ENCODE data around the gene AKIP1.

DNA sequence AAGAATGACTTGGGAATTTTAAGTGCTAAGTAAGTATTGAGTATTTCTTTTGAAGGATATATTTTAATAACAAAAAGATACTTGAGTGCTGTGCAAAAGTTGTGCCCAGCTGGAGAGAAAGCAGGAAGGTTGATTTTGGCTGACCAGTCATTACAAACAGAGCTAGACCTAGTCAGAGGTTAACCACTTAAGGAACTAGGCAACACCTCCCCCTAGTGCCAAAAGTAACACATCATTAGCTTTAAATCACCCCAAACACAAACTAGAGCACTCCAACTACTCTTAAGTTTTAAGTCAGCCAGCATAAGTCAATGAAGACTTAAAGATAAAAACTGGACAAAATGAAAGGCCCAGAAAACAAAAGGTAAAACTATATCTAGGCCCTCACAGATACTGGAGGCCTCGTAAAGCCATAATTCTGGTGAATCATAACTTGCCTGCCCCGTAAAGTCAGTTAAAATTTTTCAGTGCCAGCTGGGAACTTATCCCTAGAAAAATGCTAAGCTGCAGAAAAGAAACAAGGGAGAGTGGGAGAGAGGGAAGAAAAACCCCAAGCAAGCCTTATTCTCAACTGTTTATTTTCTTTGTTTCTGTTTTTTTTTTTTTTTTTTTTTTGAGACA is 48.7 kb downstream of the AKIP1 start:
- TF ChIP-seq, protein P1, sequence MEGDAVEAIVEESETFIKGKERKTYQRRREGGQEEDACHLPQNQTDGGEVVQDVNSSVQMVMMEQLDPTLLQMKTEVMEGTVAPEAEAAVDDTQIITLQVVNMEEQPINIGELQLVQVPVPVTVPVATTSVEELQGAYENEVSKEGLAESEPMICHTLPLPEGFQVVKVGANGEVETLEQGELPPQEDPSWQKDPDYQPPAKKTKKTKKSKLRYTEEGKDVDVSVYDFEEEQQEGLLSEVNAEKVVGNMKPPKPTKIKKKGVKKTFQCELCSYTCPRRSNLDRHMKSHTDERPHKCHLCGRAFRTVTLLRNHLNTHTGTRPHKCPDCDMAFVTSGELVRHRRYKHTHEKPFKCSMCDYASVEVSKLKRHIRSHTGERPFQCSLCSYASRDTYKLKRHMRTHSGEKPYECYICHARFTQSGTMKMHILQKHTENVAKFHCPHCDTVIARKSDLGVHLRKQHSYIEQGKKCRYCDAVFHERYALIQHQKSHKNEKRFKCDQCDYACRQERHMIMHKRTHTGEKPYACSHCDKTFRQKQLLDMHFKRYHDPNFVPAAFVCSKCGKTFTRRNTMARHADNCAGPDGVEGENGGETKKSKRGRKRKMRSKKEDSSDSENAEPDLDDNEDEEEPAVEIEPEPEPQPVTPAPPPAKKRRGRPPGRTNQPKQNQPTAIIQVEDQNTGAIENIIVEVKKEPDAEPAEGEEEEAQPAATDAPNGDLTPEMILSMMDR (IDR thresholded peaks at IDR 0.05; ENCODE audit: insufficient read depth, low read length) = peak; percentile 31
- TF ChIP-seq POLR2AphosphoS5 (IDR thresholded peaks at IDR 0.05; ENCODE audit: low read depth) = no peak
- TF ChIP-seq, protein P2, sequence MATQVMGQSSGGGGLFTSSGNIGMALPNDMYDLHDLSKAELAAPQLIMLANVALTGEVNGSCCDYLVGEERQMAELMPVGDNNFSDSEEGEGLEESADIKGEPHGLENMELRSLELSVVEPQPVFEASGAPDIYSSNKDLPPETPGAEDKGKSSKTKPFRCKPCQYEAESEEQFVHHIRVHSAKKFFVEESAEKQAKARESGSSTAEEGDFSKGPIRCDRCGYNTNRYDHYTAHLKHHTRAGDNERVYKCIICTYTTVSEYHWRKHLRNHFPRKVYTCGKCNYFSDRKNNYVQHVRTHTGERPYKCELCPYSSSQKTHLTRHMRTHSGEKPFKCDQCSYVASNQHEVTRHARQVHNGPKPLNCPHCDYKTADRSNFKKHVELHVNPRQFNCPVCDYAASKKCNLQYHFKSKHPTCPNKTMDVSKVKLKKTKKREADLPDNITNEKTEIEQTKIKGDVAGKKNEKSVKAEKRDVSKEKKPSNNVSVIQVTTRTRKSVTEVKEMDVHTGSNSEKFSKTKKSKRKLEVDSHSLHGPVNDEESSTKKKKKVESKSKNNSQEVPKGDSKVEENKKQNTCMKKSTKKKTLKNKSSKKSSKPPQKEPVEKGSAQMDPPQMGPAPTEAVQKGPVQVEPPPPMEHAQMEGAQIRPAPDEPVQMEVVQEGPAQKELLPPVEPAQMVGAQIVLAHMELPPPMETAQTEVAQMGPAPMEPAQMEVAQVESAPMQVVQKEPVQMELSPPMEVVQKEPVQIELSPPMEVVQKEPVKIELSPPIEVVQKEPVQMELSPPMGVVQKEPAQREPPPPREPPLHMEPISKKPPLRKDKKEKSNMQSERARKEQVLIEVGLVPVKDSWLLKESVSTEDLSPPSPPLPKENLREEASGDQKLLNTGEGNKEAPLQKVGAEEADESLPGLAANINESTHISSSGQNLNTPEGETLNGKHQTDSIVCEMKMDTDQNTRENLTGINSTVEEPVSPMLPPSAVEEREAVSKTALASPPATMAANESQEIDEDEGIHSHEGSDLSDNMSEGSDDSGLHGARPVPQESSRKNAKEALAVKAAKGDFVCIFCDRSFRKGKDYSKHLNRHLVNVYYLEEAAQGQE (IDR thresholded peaks at IDR 0.05; ENCODE audit: insufficient replicate concordance, low read depth) = no peak
- TF ChIP-seq GABPA (IDR thresholded peaks at IDR 0.05; ENCODE audit: low read depth) = no peak

Measured in HL-60 (cell line).